D341Med (cell line): Measurements from ENCODE around the gene KCNIP4.

Experiments
- DNase-seq: peaks from one replicate; pipeline ENCODE4 v3.0.0; 2012; ENCODE audit warnings: low spot score

The KCNIP4 gene

GRCh38 chr4:21041708-21042107 is 906.9 kb downstream of the KCNIP4 start:
- no peak for DNase-seq

GRCh38 chr4:21034728-21035127 is 913.8 kb downstream of the KCNIP4 start:
- peak; percentile 33 for DNase-seq

GRCh38 chr4:21032089-21032645 is 916.4 kb downstream of the KCNIP4 start:
- no peak for DNase-seq

- DNase-seq: no peak
These were observed 929.8 kb downstream of the KCNIP4 start for GRCh38 chr4:21018817-21019216.

- DNase-seq: no peak
These were observed 935.1 kb downstream of the KCNIP4 start for GRCh38 chr4:21013501-21013900.

GRCh38 chr4:21012851-21013331 is 935.7 kb downstream of the KCNIP4 start:
- DNase-seq: no peak

- no peak for DNase-seq
These were observed 937.5 kb downstream of the KCNIP4 start for GRCh38 chr4:21011106-21011505.

GRCh38 chr4:21009956-21010355 is 938.6 kb downstream of the KCNIP4 start:
- no peak for DNase-seq

GRCh38 chr4:21005647-21006046 is 942.9 kb downstream of the KCNIP4 start:
- DNase-seq: no peak

GRCh38 chr4:21002976-21003375 is 945.6 kb downstream of the KCNIP4 start:
- no peak for DNase-seq

GRCh38 chr4:21002286-21002685 is 946.3 kb downstream of the KCNIP4 start:
- no peak for DNase-seq

GRCh38 chr4:21001490-21001889 is 947.1 kb downstream of the KCNIP4 start:
- DNase-seq: no peak

- DNase-seq: no peak
These were observed 950.7 kb downstream of the KCNIP4 start for GRCh38 chr4:20997886-20998285.

- DNase-seq: no peak
These were observed 953.0 kb downstream of the KCNIP4 start for GRCh38 chr4:20995610-20996009.

GRCh38 chr4:20995015-20995414 is 953.6 kb downstream of the KCNIP4 start:
- no peak for DNase-seq

GRCh38 chr4:20992002-20992401 is 956.6 kb downstream of the KCNIP4 start:
- no peak for DNase-seq

GRCh38 chr4:20987191-20987590 is 961.4 kb downstream of the KCNIP4 start:
- no peak for DNase-seq

GRCh38 chr4:20984576-20984836 is 964.1 kb downstream of the KCNIP4 start:
- DNase-seq: no peak

- DNase-seq: peak; percentile 20
These were observed 964.6 kb downstream of the KCNIP4 start for GRCh38 chr4:20983763-20984575.

GRCh38 chr4:20982544-20982943 is 966.0 kb downstream of the KCNIP4 start:
- no peak for DNase-seq

- no peak for DNase-seq
These were observed 988.3 kb downstream of the KCNIP4 start for GRCh38 chr4:20960291-20960690.

GRCh38 chr4:20954541-20954940 is 994.0 kb downstream of the KCNIP4 start:
- peak; percentile 55 for DNase-seq

- no peak for DNase-seq
These were observed 1003.6 kb downstream of the KCNIP4 start for GRCh38 chr4:20944961-20945360.

GRCh38 chr4:20944451-20944850 is 1004.1 kb downstream of the KCNIP4 start:
- peak; percentile 54 for DNase-seq
